ENCODE data around the gene ITGA3. TPM values are rescaled to one million over a fixed set of nuclear protein-coding genes. Genes with fewer than 3 reads are reported as not detected.

The ITGA3 gene
- polyA plus RNA-seq (2011; rRNA removed): 141 and 181 TPM in 2 replicates
- 182 and 240 TPM in 2 replicates for polyA plus RNA-seq (2012; cell fraction: cytosol; rRNA removed)
- polyA plus RNA-seq (2012; cell fraction: nucleus; rRNA removed): 975 and 1,352 TPM in 2 replicates
- 248 to 268 TPM (median 256 TPM) in 3 replicates for polyA plus RNA-seq (2017; fragmentation: RNase III; extraction: RNeasy Plus Mini Kit Qiagen cat#74134 plus additional on column Dnase treatment)
- 337 and 368 TPM in 2 replicates for polyA minus RNA-seq (2011; rRNA and poly(A)+ RNA removed)

DNA sequence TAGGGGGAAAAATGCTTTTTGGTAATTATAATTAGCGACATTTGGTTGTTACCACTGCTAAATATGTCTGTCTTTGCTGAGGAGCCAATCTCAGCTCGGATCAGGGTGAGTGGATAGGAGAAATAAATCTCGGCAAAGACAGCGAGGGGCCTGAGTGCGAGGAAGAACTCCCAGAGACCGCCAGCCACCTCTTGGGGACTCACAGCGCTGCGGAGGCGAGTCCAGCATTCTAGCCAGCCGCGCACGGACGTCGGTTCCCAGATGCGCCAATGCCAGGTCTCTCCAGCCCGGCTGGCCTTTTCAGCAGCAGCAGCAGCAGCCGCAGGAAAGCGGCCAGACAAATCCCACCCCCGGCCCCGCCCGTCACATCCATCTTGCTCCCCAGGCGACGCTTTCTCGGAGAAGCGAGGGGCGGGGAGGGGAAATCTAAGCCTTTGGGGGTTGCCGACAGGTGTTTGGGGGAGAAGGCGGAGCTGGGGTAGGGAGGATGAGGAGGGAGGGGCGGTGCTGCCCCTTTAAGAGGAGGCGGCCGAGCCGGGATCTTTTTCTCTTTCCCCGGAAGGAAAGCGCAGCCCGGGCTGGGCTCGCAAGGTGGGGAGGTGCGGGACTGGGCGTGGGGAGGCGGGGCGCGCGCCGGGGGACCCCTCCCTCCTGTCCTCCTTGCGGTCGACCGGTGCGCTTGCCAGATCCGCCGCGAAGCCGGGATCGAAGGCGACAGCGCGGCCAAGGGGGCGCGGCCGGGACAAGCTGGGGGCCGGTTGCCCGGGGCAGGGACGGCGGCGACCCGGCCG, at the start of gene ITGA3:
ITGA3 (plus strand) TSS at position 685 of the 791 bp plus-strand sequence. CDS start 330 bp downstream, outside the sequence.
- Histone ChIP-seq H3K4me2 (peak within 1 kb of the TSS; percentile 91), H3K4me3 (peak within 1 kb of the TSS; percentile 77), H3K4me1 (peaks cover 74% of the 10 kb centered on the region), H3K27ac (peak within 1 kb of the TSS; percentile 92 to 97), H3K9me3 (no peaks in the 10 kb centered on the region)
- peak; percentile 57 to 73 for ATAC-seq
- FAIRE-seq: peak; percentile 39
- ChIA-PET POLR2A (interaction anchor here (0.5 to 7.5 kb wide), 11 partner anchors 8 to 38 kb away, joined by 3 to 140 read pairs (median 7); partner anchors contain the start of gene PDK2), CTCF (interaction anchor here (0.6 to 22.1 kb wide), 15 partner anchors 10 to 650 kb away, joined by 3 to 473 read pairs (median 20); partner anchors contain the start of gene PDK2)
- peak; percentile 93 to 96 for DNase-seq (ENCODE audit: low read depth in 1 of 2, low spot score in 1 of 2)
- WGBS (ENCODE audit: missing lambda C conversion rate): under 1% methylated on average over 44 of the region's 65 CpGs
- no peak; the same call in 1 of the 2 replicates for TF ChIP-seq RFX5 (IDR thresholded peaks at IDR 0.05)
- TF ChIP-seq POLR2AphosphoS2 (conservative IDR thresholded peaks at IDR 0.05; ENCODE audit: low read length): no peak
- TF ChIP-seq ZC3H11A (IDR thresholded peaks at IDR 0.05): no peak
- TF ChIP-seq HMGXB4 (CRISPR knock-in tag; IDR thresholded peaks at IDR 0.05; ENCODE audit: borderline replicate concordance): no peak
- no peak for TF ChIP-seq NFE2L2 (conservative IDR thresholded peaks at IDR 0.05; ENCODE audit: low read length)
- no peak for TF ChIP-seq KDM1A (IDR thresholded peaks at IDR 0.05; ENCODE audit: low read depth)
- TF ChIP-seq SREBF2 (IDR thresholded peaks at IDR 0.05): no peak
- TF ChIP-seq JUNB (IDR thresholded peaks at IDR 0.05): no peak
- TF ChIP-seq TFCP2L1 (CRISPR knock-in tag; IDR thresholded peaks at IDR 0.05): no peak
- no peak for TF ChIP-seq NR3C1 (IDR thresholded peaks at IDR 0.05)
- TF ChIP-seq BCL3 (IDR thresholded peaks at IDR 0.05): no peak
- TF ChIP-seq BHLHE40 (IDR thresholded peaks at IDR 0.05; ENCODE audit: low read depth, low read length): no peak
- peak; percentile 95 for TF ChIP-seq POLR2A (IDR thresholded peaks at IDR 0.05; ENCODE audit: low read length)
- peak; percentile 2 to 35; a peak in 1 of 5 replicates for TF ChIP-seq RAD21 (conservative IDR thresholded peaks at IDR 0.05 in 1 of 2, IDR thresholded peaks at IDR 0.05 in 1 of 2)
- peak; percentile 27; the same call in 1 of the 3 replicates for TF ChIP-seq SMC3 (IDR thresholded peaks at IDR 0.05)
- peak; percentile 50; the same call in 1 of the 2 replicates for TF ChIP-seq PHF8 (IDR thresholded peaks at IDR 0.05; ENCODE audit: borderline replicate concordance, low read depth)
- TF ChIP-seq NPAS2 (CRISPR knock-in tag; IDR thresholded peaks at IDR 0.05; ENCODE audit: borderline replicate concordance): no peak
- no peak for TF ChIP-seq ESRRA (IDR thresholded peaks at IDR 0.05; ENCODE audit: borderline replicate concordance, low read length)
- no peak for TF ChIP-seq MAFK (IDR thresholded peaks at IDR 0.05; ENCODE audit: partially characterized antibody)
- TF ChIP-seq RARB (CRISPR knock-in tag; IDR thresholded peaks at IDR 0.05): 0 out of 2 replicates have a peak, but pooled peaks have one; percentile 38
- TF ChIP-seq, protein P1, sequence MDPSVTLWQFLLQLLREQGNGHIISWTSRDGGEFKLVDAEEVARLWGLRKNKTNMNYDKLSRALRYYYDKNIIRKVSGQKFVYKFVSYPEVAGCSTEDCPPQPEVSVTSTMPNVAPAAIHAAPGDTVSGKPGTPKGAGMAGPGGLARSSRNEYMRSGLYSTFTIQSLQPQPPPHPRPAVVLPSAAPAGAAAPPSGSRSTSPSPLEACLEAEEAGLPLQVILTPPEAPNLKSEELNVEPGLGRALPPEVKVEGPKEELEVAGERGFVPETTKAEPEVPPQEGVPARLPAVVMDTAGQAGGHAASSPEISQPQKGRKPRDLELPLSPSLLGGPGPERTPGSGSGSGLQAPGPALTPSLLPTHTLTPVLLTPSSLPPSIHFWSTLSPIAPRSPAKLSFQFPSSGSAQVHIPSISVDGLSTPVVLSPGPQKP (IDR thresholded peaks at IDR 0.05; ENCODE audit: low read depth, low read length): no peak
- TF ChIP-seq PBX3 (IDR thresholded peaks at IDR 0.05): no peak; the same call in 1 of the 2 replicates
- TF ChIP-seq ZFP36 (IDR thresholded peaks at IDR 0.05; ENCODE audit: borderline replicate concordance, partially characterized antibody): peak; percentile 80
- TF ChIP-seq, protein P2, sequence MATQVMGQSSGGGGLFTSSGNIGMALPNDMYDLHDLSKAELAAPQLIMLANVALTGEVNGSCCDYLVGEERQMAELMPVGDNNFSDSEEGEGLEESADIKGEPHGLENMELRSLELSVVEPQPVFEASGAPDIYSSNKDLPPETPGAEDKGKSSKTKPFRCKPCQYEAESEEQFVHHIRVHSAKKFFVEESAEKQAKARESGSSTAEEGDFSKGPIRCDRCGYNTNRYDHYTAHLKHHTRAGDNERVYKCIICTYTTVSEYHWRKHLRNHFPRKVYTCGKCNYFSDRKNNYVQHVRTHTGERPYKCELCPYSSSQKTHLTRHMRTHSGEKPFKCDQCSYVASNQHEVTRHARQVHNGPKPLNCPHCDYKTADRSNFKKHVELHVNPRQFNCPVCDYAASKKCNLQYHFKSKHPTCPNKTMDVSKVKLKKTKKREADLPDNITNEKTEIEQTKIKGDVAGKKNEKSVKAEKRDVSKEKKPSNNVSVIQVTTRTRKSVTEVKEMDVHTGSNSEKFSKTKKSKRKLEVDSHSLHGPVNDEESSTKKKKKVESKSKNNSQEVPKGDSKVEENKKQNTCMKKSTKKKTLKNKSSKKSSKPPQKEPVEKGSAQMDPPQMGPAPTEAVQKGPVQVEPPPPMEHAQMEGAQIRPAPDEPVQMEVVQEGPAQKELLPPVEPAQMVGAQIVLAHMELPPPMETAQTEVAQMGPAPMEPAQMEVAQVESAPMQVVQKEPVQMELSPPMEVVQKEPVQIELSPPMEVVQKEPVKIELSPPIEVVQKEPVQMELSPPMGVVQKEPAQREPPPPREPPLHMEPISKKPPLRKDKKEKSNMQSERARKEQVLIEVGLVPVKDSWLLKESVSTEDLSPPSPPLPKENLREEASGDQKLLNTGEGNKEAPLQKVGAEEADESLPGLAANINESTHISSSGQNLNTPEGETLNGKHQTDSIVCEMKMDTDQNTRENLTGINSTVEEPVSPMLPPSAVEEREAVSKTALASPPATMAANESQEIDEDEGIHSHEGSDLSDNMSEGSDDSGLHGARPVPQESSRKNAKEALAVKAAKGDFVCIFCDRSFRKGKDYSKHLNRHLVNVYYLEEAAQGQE (IDR thresholded peaks at IDR 0.05): no peak
- TF ChIP-seq, protein P3, sequence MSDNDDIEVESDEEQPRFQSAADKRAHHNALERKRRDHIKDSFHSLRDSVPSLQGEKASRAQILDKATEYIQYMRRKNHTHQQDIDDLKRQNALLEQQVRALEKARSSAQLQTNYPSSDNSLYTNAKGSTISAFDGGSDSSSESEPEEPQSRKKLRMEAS (IDR thresholded peaks at IDR 0.05): peak; percentile 42
- no peak for TF ChIP-seq CBX2 (IDR thresholded peaks at IDR 0.05; ENCODE audit: borderline replicate concordance, low read depth)
- TF ChIP-seq CHD2 (IDR thresholded peaks at IDR 0.05; ENCODE audit: low read length, partially characterized antibody): no peak
- TF ChIP-seq HOXB13 (CRISPR knock-in tag; IDR thresholded peaks at IDR 0.05; ENCODE audit: low read depth): no peak
- peak; percentile 16; the same call in 1 of the 2 replicates for TF ChIP-seq HOXA7 (CRISPR knock-in tag; IDR thresholded peaks at IDR 0.05)
- TF ChIP-seq EHF (CRISPR knock-in tag; IDR thresholded peaks at IDR 0.05): no peak

Measured in A549 (cell line).